ENCODE results near the gene ATP6V1F. TPM values are rescaled to one million over a fixed set of nuclear protein-coding genes. Genes with fewer than 3 reads are reported as not detected.

The ATP6V1F gene
- total RNA-seq, 1 experiment from 2014 or later: 169 TPM

GRCh38 chr7:128861957-128862570, 592 bp upstream of the ATP6V1F start:
- Histone ChIP-seq H3K36me3 (ENCODE audit: low read depth) (no peaks in the 10 kb centered on the region), H2AFZ (peak overlapping the region; percentile 80), H4K20me1 (ENCODE audit: insufficient read depth) (peaks cover 5% of the 10 kb centered on the region), H3K4me1 (replicated peaks; ENCODE audit: insufficient read depth) (peaks cover 10% of the 10 kb centered on the region), H3K79me2 (ENCODE audit: low read depth) (peaks cover 21% of the 10 kb centered on the region), H3K9me3 (ENCODE audit: insufficient read depth, low read depth) (no peaks in the 10 kb centered on the region), H3K27me3 (ENCODE audit: insufficient read depth, low read depth) (no peaks in the 10 kb centered on the region), H3K9me2 (ENCODE audit: insufficient read depth) (no peaks in the 10 kb centered on the region), H3K4me3 (peak overlapping the region; percentile 71; the same call in 1 of the 2 replicates), H3F3A (ENCODE audit: insufficient read depth, low read depth) (peaks cover 8% of the 10 kb centered on the region; the same call in 1 of the 2 replicates), H3K27ac (no peak overlapping the region), H3K4me2 (peak overlapping the region; percentile 79)
- no peak for DNase-seq
- ChIA-PET CTCF (interaction anchor here (0.6 to 2.0 kb wide), 5 partner anchors 18 to 577 kb away, joined by 3 to 13 read pairs (median 6); no protein-coding TSS in a partner anchor), POLR2A (ENCODE audit: unreplicated experiment) (interaction anchor here (0.6 to 1.0 kb wide), 3 partner anchors 27 to 123 kb away, joined by 3 to 6 read pairs (median 4); partner anchors contain the start of gene CALU)
- BruUV-seq (replicated peaks): no TSS peak
- intact Hi-C loops (cut with micrococcal nuclease; ENCODE audit: unreplicated experiment): loop anchor here (2.0 to 5.0 kb wide), 2 partner anchors 31 to 70 kb away; partner anchors contain the start of gene CCDC136
- no peak for TF ChIP-seq CTCF (conservative IDR thresholded peaks at IDR 0.05)
- no peak for TF ChIP-seq EZH2 (IDR thresholded peaks at IDR 0.05; ENCODE audit: low read depth)

GRCh38 chr7:128863433-128863989, 855 bp downstream of the ATP6V1F start:
- Histone ChIP-seq H3K36me3 (ENCODE audit: low read depth) (no peaks in the 10 kb centered on the region), H3K79me2 (ENCODE audit: low read depth) (peaks cover 21% of the 10 kb centered on the region), H3K4me1 (replicated peaks; ENCODE audit: insufficient read depth) (peaks cover 15% of the 10 kb centered on the region), H3K9me2 (ENCODE audit: insufficient read depth) (no peaks in the 10 kb centered on the region), H3K9me3 (ENCODE audit: insufficient read depth, low read depth) (no peaks in the 10 kb centered on the region), H3K4me3 (peak overlapping the region; percentile 71), H3K27ac (no peak overlapping the region), H3F3A (ENCODE audit: insufficient read depth, low read depth) (peaks cover 19% of the 10 kb centered on the region; the same call in 1 of the 2 replicates), H3K4me2 (peak overlapping the region; percentile 99), H2AFZ (peak overlapping the region; percentile 94), H4K20me1 (ENCODE audit: insufficient read depth) (peaks cover 5% of the 10 kb centered on the region), H3K27me3 (ENCODE audit: insufficient read depth, low read depth) (no peaks in the 10 kb centered on the region)
- intact Hi-C loops (cut with micrococcal nuclease; ENCODE audit: unreplicated experiment): loop anchor here (2.0 to 5.0 kb wide), 2 partner anchors 29 to 71 kb away; partner anchors contain the start of gene CCDC136
- ChIA-PET CTCF (interaction anchor here (0.7 to 2.0 kb wide), 4 partner anchors 17 to 436 kb away, joined by 3 to 13 read pairs (median 8); no protein-coding TSS in a partner anchor), POLR2A (ENCODE audit: unreplicated experiment) (no interaction called here)
- peak; percentile 56 to 66 for DNase-seq
- TF ChIP-seq CTCF (conservative IDR thresholded peaks at IDR 0.05): peak; percentile 68
- TF ChIP-seq EZH2 (IDR thresholded peaks at IDR 0.05; ENCODE audit: low read depth): no peak
- BruUV-seq (replicated peaks): TSS peak; percentile 42

- ChIA-PET POLR2A (ENCODE audit: unreplicated experiment) (no interaction called here), CTCF (no interaction called here)
- H3K4me1 ChIP-seq (replicated peaks; ENCODE audit: insufficient read depth): peaks cover 20% of the 10 kb centered on the region
- no peak overlapping the region for H3K4me3 ChIP-seq
- peaks cover 21% of the 10 kb centered on the region for H3K79me2 ChIP-seq (ENCODE audit: low read depth)
- peaks cover 5% of the 10 kb centered on the region for H4K20me1 ChIP-seq (ENCODE audit: insufficient read depth)
- no peak overlapping the region for H3K4me2 ChIP-seq
- H3K36me3 ChIP-seq (ENCODE audit: low read depth): no peaks in the 10 kb centered on the region
- TF ChIP-seq EZH2 (IDR thresholded peaks at IDR 0.05; ENCODE audit: low read depth): no peak
- TF ChIP-seq CTCF (conservative IDR thresholded peaks at IDR 0.05): no peak
- no peak for DNase-seq
- no TSS peak for BruUV-seq (replicated peaks)
- H3K9me2 ChIP-seq (ENCODE audit: insufficient read depth): no peaks in the 10 kb centered on the region
- peaks cover 23% of the 10 kb centered on the region; the same call in 1 of the 2 replicates for H3F3A ChIP-seq (ENCODE audit: insufficient read depth, low read depth)
- H2AFZ ChIP-seq: no peak overlapping the region
- H3K9me3 ChIP-seq (ENCODE audit: insufficient read depth, low read depth): no peaks in the 10 kb centered on the region
- intact Hi-C loops (cut with micrococcal nuclease; ENCODE audit: unreplicated experiment): no loop called here
- H3K27ac ChIP-seq: no peak overlapping the region
- no peaks in the 10 kb centered on the region for H3K27me3 ChIP-seq (ENCODE audit: insufficient read depth, low read depth)
Observed at GRCh38 chr7:128865303-128865702, 2.6 kb downstream of the ATP6V1F start.

All from PC-9 (cell line).